H9 (cell line): ENCODE data around the gene PTPRN2. TPM values are rescaled to one million over a fixed set of nuclear protein-coding genes. Genes with fewer than 3 reads are reported as not detected.
"Not testable (repeated sequence)": the region's sequence is repeated elsewhere in the genome, so short reads cannot be mapped to it uniquely, and the experiment has no call there.

ENCODE experiments used
- DNase-seq: peaks from one replicate; pipeline ENCODE4 v3.0.0-alpha.2; 2017
- H2AFZ ChIP-seq: one replicate; pipeline ENCODE4 v1.6.1; 2013; ENCODE audit warnings: mild to moderate bottlenecking, low read length, control low read depth, moderate library complexity
- H2AK5ac ChIP-seq: 2 replicates; pipeline ENCODE4 v1.6.1; 2013; ENCODE audit warnings: low read length, control low read depth, mixed read lengths; ENCODE audit not compliant: insufficient read length
- H2BK120ac ChIP-seq: one replicate; pipeline ENCODE4 v1.6.1; 2013; ENCODE audit warnings: low read depth, mild to moderate bottlenecking, low read length, control low read depth, inconsistent platforms; ENCODE audit not compliant: poor library complexity, severe bottlenecking
- H2BK12ac ChIP-seq: 2 replicates; pipeline ENCODE4 v1.6.1; 2013; ENCODE audit warnings: low read length, control low read depth, mixed read lengths, low read depth; ENCODE audit not compliant: insufficient read length
- H2BK15ac ChIP-seq: 2 replicates; pipeline ENCODE4 v1.6.1; 2013; ENCODE audit warnings: low read depth, low read length, control low read depth
- H2BK20ac ChIP-seq: one replicate; pipeline ENCODE4 v1.6.1; 2013; ENCODE audit warnings: low read depth, mild to moderate bottlenecking, low read length, control low read depth, inconsistent platforms; ENCODE audit not compliant: poor library complexity, severe bottlenecking
- H2BK5ac ChIP-seq: 2 replicates; pipeline ENCODE4 v1.6.1; 2013; ENCODE audit warnings: low read length, control low read depth, mixed read lengths; ENCODE audit not compliant: insufficient read length
- H3K14ac ChIP-seq: 2 replicates; pipeline ENCODE4 v1.6.1; 2013; ENCODE audit warnings: low read length, control low read depth; ENCODE audit not compliant: insufficient read depth
- H3K18ac ChIP-seq: 2 replicates; pipeline ENCODE4 v1.6.1; 2013; ENCODE audit warnings: low read depth, mild to moderate bottlenecking, mixed read lengths, low read length, control low read depth; ENCODE audit not compliant: insufficient read length
- H3K23ac ChIP-seq: 2 replicates; pipeline ENCODE4 v1.6.1; 2013; ENCODE audit warnings: low read length, control low read depth, mixed read lengths, low read depth; ENCODE audit not compliant: insufficient read length
- H3K23me2 ChIP-seq: 2 replicates; pipeline ENCODE4 v1.6.1; 2013; ENCODE audit warnings: low read depth, mild to moderate bottlenecking, mixed read lengths, low read length, control low read depth; ENCODE audit not compliant: insufficient read length, poor library complexity, severe bottlenecking
- H3K27ac ChIP-seq: 2 replicates; pipeline ENCODE4 v1.5.1; 2013; ENCODE audit warnings: low read length, control low read depth, mixed read lengths, low read depth; ENCODE audit not compliant: insufficient read length
- H3K27me3 ChIP-seq: 2 replicates; pipeline ENCODE4 v1.6.1; 2013; ENCODE audit warnings: low read length, control low read depth, inconsistent platforms; ENCODE audit not compliant: insufficient read depth
- H3K4ac ChIP-seq: 2 replicates; pipeline ENCODE4 v1.6.1; 2013; ENCODE audit warnings: low read depth, mild to moderate bottlenecking, control low read depth, inconsistent platforms, low read length, moderate library complexity
- H3K4me1 ChIP-seq: 2 replicates; pipeline ENCODE4 v1.6.1; 2013; ENCODE audit warnings: low read length, control low read depth, inconsistent platforms; ENCODE audit not compliant: insufficient read depth
- H3K4me2 ChIP-seq: 2 replicates; pipeline ENCODE4 v1.6.1; 2013; ENCODE audit warnings: low read length, control low read depth, mixed read lengths; ENCODE audit not compliant: insufficient read length, insufficient read depth
- H3K56ac ChIP-seq: 2 replicates; pipeline ENCODE4 v1.6.1; 2013; ENCODE audit warnings: low read depth, mild to moderate bottlenecking, mixed read lengths, low read length, control low read depth; ENCODE audit not compliant: insufficient read length
- H3K79me1 ChIP-seq: 2 replicates; pipeline ENCODE4 v1.6.1; 2013; ENCODE audit warnings: low read depth, mild to moderate bottlenecking, moderate library complexity, low read length, control low read depth, inconsistent platforms; ENCODE audit not compliant: insufficient read depth, poor library complexity, severe bottlenecking
- H3K79me2 ChIP-seq: 2 replicates; pipeline ENCODE4 v1.6.1; 2013; ENCODE audit warnings: low read length, control low read depth, inconsistent platforms; ENCODE audit not compliant: insufficient read depth
- H3K9ac ChIP-seq: 2 replicates; pipeline ENCODE4 v1.6.1; 2013; ENCODE audit warnings: low read length, control low read depth, mixed read lengths; ENCODE audit not compliant: insufficient read length; ENCODE audit errors: extremely low read depth
- H3K9me3 ChIP-seq: one replicate; pipeline ENCODE4 v1.6.1; 2013; ENCODE audit warnings: low read depth, low read length, inconsistent platforms; ENCODE audit not compliant: control insufficient read depth
- H3T11ph ChIP-seq: one replicate; pipeline ENCODE4 v1.6.1; 2013; ENCODE audit warnings: mild to moderate bottlenecking, low read length, control low read depth, inconsistent platforms
- H4K20me1 ChIP-seq: one replicate; pipeline ENCODE4 v1.6.1; 2013; ENCODE audit not compliant: control insufficient read depth, insufficient read length, insufficient read depth
- H4K5ac ChIP-seq: 2 replicates; pipeline ENCODE4 v1.6.1; 2013; ENCODE audit warnings: low read depth, mild to moderate bottlenecking, mixed read lengths, low read length, control low read depth; ENCODE audit not compliant: insufficient read length
- H4K8ac ChIP-seq: replicated peaks from 2 replicates; pipeline ENCODE4 v1.6.1; 2013; ENCODE audit warnings: low read length, control low read depth, mixed read lengths, low read depth; ENCODE audit not compliant: insufficient read length
- H4K91ac ChIP-seq: 2 replicates; pipeline ENCODE4 v1.6.1; 2013; ENCODE audit warnings: low read depth, mild to moderate bottlenecking, moderate library complexity, mixed read lengths, low read length, control low read depth; ENCODE audit not compliant: insufficient read length
- H3K27ac Mint-ChIP-seq, 3 experiments: 2 replicates in 2 of 3; 3 replicates in 1 of 3; pipeline ENCODE4 v1.8.0; 2020 to 2021; ENCODE audit warnings: mixed read lengths in 3 of 3, mild to moderate bottlenecking in 1 of 3, moderate library complexity in 1 of 3
- H3K27me3 Mint-ChIP-seq: 2 replicates; pipeline ENCODE4 v1.8.0; 2021; ENCODE audit warnings: low read depth, mild to moderate bottlenecking, moderate library complexity, mixed read lengths
- H3K36me3 Mint-ChIP-seq, 3 experiments: 2 replicates in 2 of 3; 3 replicates in 1 of 3; pipeline ENCODE4 v1.8.0; 2020 to 2021; ENCODE audit warnings: low read depth in 3 of 3, mixed read lengths in 3 of 3; ENCODE audit not compliant: insufficient read depth in 1 of 3
- H3K4me1 Mint-ChIP-seq, 2 experiments: 2 replicates each; pipeline ENCODE4 v1.8.0; 2020; ENCODE audit warnings: mixed read lengths in 2 of 2
- H3K4me3 Mint-ChIP-seq, 2 experiments: 2 replicates in 1 of 2; 3 replicates in 1 of 2; pipeline ENCODE4 v1.8.0; 2020 to 2021; ENCODE audit warnings: mild to moderate bottlenecking in 2 of 2, mixed read lengths in 2 of 2, moderate library complexity in 1 of 2
- H3K9me3 Mint-ChIP-seq, 2 experiments: 2 replicates in 1 of 2; 3 replicates in 1 of 2; pipeline ENCODE4 v1.8.0; 2020; ENCODE audit warnings: mild to moderate bottlenecking in 2 of 2, mixed read lengths in 2 of 2, moderate library complexity in 1 of 2
- WGBS: extraction: QIAGEN DNeasy Blood & Tissue Kit; methylation state at CpG from one replicate; pipeline ENCODE4 v1.1.7; 2013; ENCODE audit warnings: missing lambda C conversion rate, low lambda C conversion rate, mixed read lengths; ENCODE audit not compliant: insufficient read length; ENCODE audit errors: extremely low coverage; 5-methylcytosine and 5-hydroxymethylcytosine counted together
- total RNA-seq: library from RNA; stranded (reverse); gene quantifications from 2 replicates; pipeline ENCODE4 v1.2.1, GENCODE V29; 2021

PTPRN2 gene
- total RNA-seq, 1 experiment from 2014 or later: 5.2 TPM

DNA sequence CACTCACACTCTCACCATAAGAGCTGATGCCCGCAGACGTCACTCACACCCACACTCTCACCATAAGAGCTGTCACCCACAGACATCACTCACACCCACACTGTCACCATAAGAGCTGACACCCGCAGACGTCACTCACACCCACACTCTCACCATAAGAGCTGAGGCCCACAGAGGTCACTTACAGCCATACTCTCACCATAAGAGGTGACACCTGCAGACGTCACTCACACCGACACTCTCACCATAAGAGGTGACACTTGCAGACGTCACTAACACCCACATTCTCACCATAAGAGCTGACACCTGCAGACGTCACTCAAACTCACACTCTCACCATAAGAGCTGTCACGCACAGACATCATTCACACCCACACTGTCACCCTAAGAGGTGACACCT, 250.7 kb downstream of the PTPRN2 start:
- not testable (repeated sequence) for H3K56ac ChIP-seq, H3K27ac ChIP-seq, H3T11ph ChIP-seq, H3K18ac ChIP-seq, H3K4me1 ChIP-seq, H3K79me2 ChIP-seq, H4K91ac ChIP-seq, H2AFZ ChIP-seq, H2AK5ac ChIP-seq, H3K9ac ChIP-seq, H2BK5ac ChIP-seq, H3K4ac ChIP-seq, H3K23me2 ChIP-seq, H2BK12ac ChIP-seq, H4K5ac ChIP-seq, H3K27ac Mint-ChIP-seq, H2BK120ac ChIP-seq, H3K14ac ChIP-seq, H2BK15ac ChIP-seq, H3K27me3 ChIP-seq, H4K8ac ChIP-seq, H2BK20ac ChIP-seq, H3K4me3 Mint-ChIP-seq, H4K20me1 ChIP-seq, H3K79me1 ChIP-seq, H3K23ac ChIP-seq, H3K4me1 Mint-ChIP-seq, H3K4me2 ChIP-seq
- peak; percentile 5 for DNase-seq
- WGBS: 100% methylated on average over 1 of the region's 9 CpGs
- Mint-ChIP-seq H3K9me3 (peaks cover 53 to 60% of the 10 kb centered on the region in 2 experiments), H3K36me3 (peaks cover 37 to 51% (median 49%) of the 10 kb centered on the region in 3 experiments), H3K27me3 (peaks cover 17% of the 10 kb centered on the region)
- H3K9me3 ChIP-seq: peaks cover 11% of the 10 kb centered on the region

DNA sequence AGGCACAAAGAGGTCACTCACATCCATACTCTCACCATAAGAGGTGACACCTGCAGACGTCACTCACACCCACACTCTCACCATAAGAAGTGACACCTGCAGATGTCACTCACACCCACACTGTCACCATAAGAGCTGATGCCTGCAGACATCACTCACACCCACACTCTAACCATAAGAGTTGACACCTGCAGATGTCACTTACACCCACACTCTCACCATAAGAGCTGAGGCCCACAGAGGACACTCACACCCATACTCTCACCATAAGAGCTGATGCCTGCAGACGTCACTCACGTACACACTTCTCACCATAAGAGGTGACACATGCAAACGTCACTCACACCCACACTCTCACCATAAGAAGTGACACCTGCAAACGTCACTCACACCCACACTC, 255.1 kb downstream of the PTPRN2 start:
- H3K79me2 ChIP-seq, H3K4me1 ChIP-seq, H3K4ac ChIP-seq, H4K20me1 ChIP-seq, H3K4me3 Mint-ChIP-seq, H4K91ac ChIP-seq, H3K14ac ChIP-seq, H3K9ac ChIP-seq, H3K9me3 ChIP-seq, H3K4me2 ChIP-seq, H2AFZ ChIP-seq, H2BK12ac ChIP-seq, H3T11ph ChIP-seq, H3K27ac ChIP-seq, H3K56ac ChIP-seq, H2BK5ac ChIP-seq, H3K27ac Mint-ChIP-seq, H3K23ac ChIP-seq, H3K27me3 ChIP-seq, H3K18ac ChIP-seq, H2BK120ac ChIP-seq, H3K23me2 ChIP-seq, H4K5ac ChIP-seq, H2AK5ac ChIP-seq, H2BK15ac ChIP-seq, H2BK20ac ChIP-seq, H4K8ac ChIP-seq, H3K79me1 ChIP-seq, H3K4me1 Mint-ChIP-seq: not testable (repeated sequence)
- peaks cover 30 to 38% (median 33%) of the 10 kb centered on the region in 3 experiments for H3K36me3 Mint-ChIP-seq
- no CpG with 5 or more reads among the region's 5 CpGs for WGBS
- H3K9me3 Mint-ChIP-seq: peaks cover 43 to 49% of the 10 kb centered on the region in 2 experiments
- DNase-seq: peak; percentile 3
- peaks cover 15% of the 10 kb centered on the region for H3K27me3 Mint-ChIP-seq
